Measurements from ENCODE around the gene RP9.
"Not testable (repeated sequence)": the region's sequence is repeated elsewhere in the genome, so short reads cannot be mapped to it uniquely, and the experiment has no call there.

The RP9 gene

GRCh38 chr7:33109758-33110238 is 594 bp upstream of the RP9 start:
- peak overlapping the region; percentile 57 for H3K4me3 ChIP-seq (ENCODE audit: control insufficient read depth, low read depth, low read length)
- TF ChIP-seq CTCF (conservative IDR thresholded peaks at IDR 0.05; ENCODE audit: control insufficient read depth, insufficient read depth, low read depth, low read length): no peak
- DNase-seq (ENCODE audit: low read depth): peak; percentile 58

GRCh38 chr7:33108554-33109004 is 625 bp downstream of the RP9 start:
- no peak for TF ChIP-seq CTCF (conservative IDR thresholded peaks at IDR 0.05; ENCODE audit: control insufficient read depth, insufficient read depth, low read depth, low read length)
- DNase-seq (ENCODE audit: low read depth): peak; percentile 40
- H3K4me3 ChIP-seq (ENCODE audit: control insufficient read depth, low read depth, low read length): peak overlapping the region; percentile 85

GRCh38 chr7:33107136-33108066 is 1.8 kb downstream of the RP9 start:
- DNase-seq (ENCODE audit: low read depth): peak; percentile 56
- TF ChIP-seq CTCF (conservative IDR thresholded peaks at IDR 0.05; ENCODE audit: control insufficient read depth, insufficient read depth, low read depth, low read length): peak; percentile 47
- H3K4me3 ChIP-seq (ENCODE audit: control insufficient read depth, low read depth, low read length): peak overlapping the region; percentile 85

- no peak for TF ChIP-seq CTCF (conservative IDR thresholded peaks at IDR 0.05; ENCODE audit: control insufficient read depth, insufficient read depth, low read depth, low read length)
- H3K4me3 ChIP-seq (ENCODE audit: control insufficient read depth, low read depth, low read length): no peak overlapping the region
- no peak for DNase-seq (ENCODE audit: low read depth)
These were observed 7.3 kb downstream of the RP9 start for GRCh38 chr7:33101906-33102305.

GRCh38 chr7:33100770-33101169 is 8.4 kb downstream of the RP9 start:
- no peak overlapping the region for H3K4me3 ChIP-seq (ENCODE audit: control insufficient read depth, low read depth, low read length)
- TF ChIP-seq CTCF (conservative IDR thresholded peaks at IDR 0.05; ENCODE audit: control insufficient read depth, insufficient read depth, low read depth, low read length): no peak
- no peak for DNase-seq (ENCODE audit: low read depth)

- no peak for TF ChIP-seq CTCF (conservative IDR thresholded peaks at IDR 0.05; ENCODE audit: control insufficient read depth, insufficient read depth, low read depth, low read length)
- no peak for DNase-seq (ENCODE audit: low read depth)
- no peak overlapping the region for H3K4me3 ChIP-seq (ENCODE audit: control insufficient read depth, low read depth, low read length)
These were observed 9.9 kb downstream of the RP9 start for GRCh38 chr7:33099154-33099940.

- not testable (repeated sequence) for H3K4me3 ChIP-seq (ENCODE audit: control insufficient read depth, low read depth, low read length); DNase-seq (ENCODE audit: low read depth)
These were observed 14.4 kb downstream of the RP9 start for GRCh38 chr7:33094745-33095275.

Measured in fibroblast of mammary gland (primary cell).